MM.1S (cell line): ENCODE measurements around the gene KDELR3.

Source experiments
- DNase-seq: peaks from one replicate; pipeline ENCODE4 v3.0.0-alpha.2; 2015
- H2AFZ ChIP-seq: fragments of 300-600 bp; sonication (generic); 2 replicates; pipeline ENCODE4 v1.6.0; 2016; ENCODE audit warnings: antibody characterized with exemption, low read length
- H3F3A ChIP-seq: fragments of 300-600 bp; sonication (generic); 2 replicates; pipeline ENCODE4 v1.6.1; 2016; ENCODE audit warnings: mild to moderate bottlenecking, antibody characterized with exemption, low read length, moderate library complexity, mixed read lengths; ENCODE audit not compliant: insufficient read depth
- H3K27ac ChIP-seq: fragments of 300-600 bp; sonication (generic); 2 replicates; pipeline ENCODE4 v1.5.1; 2016; ENCODE audit warnings: mild to moderate bottlenecking, low read length
- H3K27me3 ChIP-seq: fragments of 300-600 bp; sonication (generic); replicated peaks from 2 replicates; pipeline ENCODE4 v1.6.0; 2016; ENCODE audit warnings: low read length; ENCODE audit not compliant: insufficient read depth
- H3K36me3 ChIP-seq: fragments of 300-600 bp; sonication (generic); replicated peaks from 2 replicates; pipeline ENCODE4 v1.6.1; 2016; ENCODE audit warnings: mild to moderate bottlenecking, low read length, mixed read lengths; ENCODE audit not compliant: insufficient read depth
- H3K4me1 ChIP-seq: fragments of 300-600 bp; sonication (generic); 2 replicates; pipeline ENCODE4 v1.6.1; 2016; ENCODE audit warnings: low read length, mixed read lengths
- H3K4me2 ChIP-seq: fragments of 300-600 bp; sonication (generic); 2 replicates; pipeline ENCODE4 v1.6.0; 2016; ENCODE audit warnings: low read depth, low read length
- H3K4me3 ChIP-seq: fragments of 300-600 bp; sonication (generic); 2 replicates; pipeline ENCODE4 v1.5.1; 2016; ENCODE audit warnings: low read length, mixed read lengths
- H3K79me2 ChIP-seq: fragments of 300-600 bp; sonication (generic); 2 replicates; pipeline ENCODE4 v1.6.1; 2016; ENCODE audit warnings: mixed run types, low read length, mixed read lengths
- H3K9ac ChIP-seq: fragments of 300-600 bp; sonication (generic); 2 replicates; pipeline ENCODE4 v1.6.1; 2016; ENCODE audit warnings: low read length, mixed read lengths
- H3K9me2 ChIP-seq: fragments of 300-600 bp; sonication (generic); replicated peaks from 2 replicates; pipeline ENCODE4 v1.6.1; 2016; ENCODE audit warnings: mild to moderate bottlenecking, low read length, mixed read lengths; ENCODE audit not compliant: insufficient read depth
- H3K9me3 ChIP-seq: fragments of 300-600 bp; sonication (generic); replicated peaks from 2 replicates; pipeline ENCODE4 v1.6.1; 2016; ENCODE audit warnings: mild to moderate bottlenecking, low read length, mixed read lengths; ENCODE audit not compliant: insufficient read depth
- H4K20me1 ChIP-seq: fragments of 300-600 bp; sonication (generic); 2 replicates; pipeline ENCODE4 v1.6.1; 2016; ENCODE audit warnings: mild to moderate bottlenecking, low read length, moderate library complexity, mixed read lengths; ENCODE audit not compliant: insufficient read depth
- EZH2 ChIP-seq: fragments of 300-600 bp; sonication (generic); optimal IDR thresholded peaks from 2 replicates; pipeline ENCODE3; 2017; ENCODE audit warnings: low read depth, mild to moderate bottlenecking, antibody characterized with exemption, low read length, mixed read lengths
- EZH2phosphoT487 ChIP-seq: fragments of 300-600 bp; sonication (generic); IDR thresholded peaks from 2 replicates; pipeline ENCODE4 v1.6.1; 2018; ENCODE audit warnings: antibody characterized with exemption, low read length
- TF ChIP-seq, protein P1 (sequence below): fragments of 300-600 bp; sonication (generic); IDR thresholded peaks from 2 replicates; pipeline ENCODE4 v1.5.1; 2016; ENCODE audit warnings: antibody characterized with exemption, low read length, mixed read lengths

KDELR3 gene

GRCh38 chr22:38454353-38455075, 13.4 kb upstream of the KDELR3 start:
- Histone ChIP-seq H3K4me2 (peak overlapping the region; percentile 24; the same call in 1 of the 2 replicates), H3K36me3 (no peaks in the 10 kb centered on the region), H3K79me2 (no peaks in the 10 kb centered on the region), H3K9me2 (no peaks in the 10 kb centered on the region), H3K27me3 (peaks cover 78% of the 10 kb centered on the region), H3K9ac (no peak overlapping the region), H4K20me1 (no peaks in the 10 kb centered on the region), H2AFZ (no peak overlapping the region), H3F3A (no peaks in the 10 kb centered on the region), H3K4me3 (peak overlapping the region; percentile 13; the same call in 1 of the 2 replicates), H3K27ac (no peak overlapping the region), H3K9me3 (no peaks in the 10 kb centered on the region), H3K4me1 (no peaks in the 10 kb centered on the region)
- peak; percentile 46 for DNase-seq
- TF ChIP-seq, protein P1, sequence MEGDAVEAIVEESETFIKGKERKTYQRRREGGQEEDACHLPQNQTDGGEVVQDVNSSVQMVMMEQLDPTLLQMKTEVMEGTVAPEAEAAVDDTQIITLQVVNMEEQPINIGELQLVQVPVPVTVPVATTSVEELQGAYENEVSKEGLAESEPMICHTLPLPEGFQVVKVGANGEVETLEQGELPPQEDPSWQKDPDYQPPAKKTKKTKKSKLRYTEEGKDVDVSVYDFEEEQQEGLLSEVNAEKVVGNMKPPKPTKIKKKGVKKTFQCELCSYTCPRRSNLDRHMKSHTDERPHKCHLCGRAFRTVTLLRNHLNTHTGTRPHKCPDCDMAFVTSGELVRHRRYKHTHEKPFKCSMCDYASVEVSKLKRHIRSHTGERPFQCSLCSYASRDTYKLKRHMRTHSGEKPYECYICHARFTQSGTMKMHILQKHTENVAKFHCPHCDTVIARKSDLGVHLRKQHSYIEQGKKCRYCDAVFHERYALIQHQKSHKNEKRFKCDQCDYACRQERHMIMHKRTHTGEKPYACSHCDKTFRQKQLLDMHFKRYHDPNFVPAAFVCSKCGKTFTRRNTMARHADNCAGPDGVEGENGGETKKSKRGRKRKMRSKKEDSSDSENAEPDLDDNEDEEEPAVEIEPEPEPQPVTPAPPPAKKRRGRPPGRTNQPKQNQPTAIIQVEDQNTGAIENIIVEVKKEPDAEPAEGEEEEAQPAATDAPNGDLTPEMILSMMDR = no peak
- TF ChIP-seq EZH2phosphoT487 (no peak), EZH2 (no peak)

- no peak within 1 kb of the TSS for H3K9ac ChIP-seq
- H3K9me3 ChIP-seq = no peaks in the 10 kb centered on the region
- DNase-seq = no peak
- peak within 1 kb of the TSS; percentile 52; the same call in 1 of the 2 replicates for H3K4me2 ChIP-seq
- no peaks in the 10 kb centered on the region for H3K9me2 ChIP-seq
- TF ChIP-seq EZH2phosphoT487 (no peak), EZH2 (no peak)
- TF ChIP-seq, protein P1 = no peak
- peaks cover 77% of the 10 kb centered on the region for H3K27me3 ChIP-seq
- no peaks in the 10 kb centered on the region for H3K79me2 ChIP-seq
- no peaks in the 10 kb centered on the region for H3K4me1 ChIP-seq
- H2AFZ ChIP-seq = no peak within 1 kb of the TSS
- H3K4me3 ChIP-seq = peak within 1 kb of the TSS; percentile 13; the same call in 1 of the 2 replicates
- H3K36me3 ChIP-seq = no peaks in the 10 kb centered on the region
- no peaks in the 10 kb centered on the region for H4K20me1 ChIP-seq
- H3F3A ChIP-seq = no peaks in the 10 kb centered on the region
- H3K27ac ChIP-seq = no peak within 1 kb of the TSS
These were observed 12.8 kb upstream of the KDELR3 start, which contains the start of gene KCNJ4 for GRCh38 chr22:38455076-38455529. Gene KCNJ4 (minus strand): TSS chr22:38455199. CDS start chr22:38428132, 27,067 bp downstream.

- H3F3A ChIP-seq = no peaks in the 10 kb centered on the region
- H3K4me3 ChIP-seq = no peak overlapping the region
- H3K9me3 ChIP-seq = no peaks in the 10 kb centered on the region
- no peaks in the 10 kb centered on the region for H3K79me2 ChIP-seq
- TF ChIP-seq, protein P1 = no peak
- no peak for TF ChIP-seq EZH2phosphoT487
- no peak for TF ChIP-seq EZH2
- peak overlapping the region; percentile 52; the same call in 1 of the 2 replicates for H3K4me2 ChIP-seq
- no peaks in the 10 kb centered on the region for H3K4me1 ChIP-seq
- no peaks in the 10 kb centered on the region for H3K36me3 ChIP-seq
- peaks cover 77% of the 10 kb centered on the region for H3K27me3 ChIP-seq
- no peak overlapping the region for H3K9ac ChIP-seq
- H4K20me1 ChIP-seq = no peaks in the 10 kb centered on the region
- H2AFZ ChIP-seq = no peak overlapping the region
- no peak overlapping the region for H3K27ac ChIP-seq
- DNase-seq = no peak
- no peaks in the 10 kb centered on the region for H3K9me2 ChIP-seq
These were observed 12.2 kb upstream of the KDELR3 start for GRCh38 chr22:38455530-38456271.
